ENCODE results near the gene DCDC2. TPM values are rescaled to one million over a fixed set of nuclear protein-coding genes. Genes with fewer than 3 reads are reported as not detected.

The DCDC2 gene
- total and polyA plus RNA-seq, 4 donors = 0.51 to 13.0 (median 2.0) TPM

- Histone ChIP-seq H3K9ac (ENCODE audit: low read depth in 1 of 2, low read length in 2 of 2) (no peak overlapping the region), H3K27me3 (ENCODE audit: control insufficient read depth in 4 of 4, insufficient read depth in 4 of 4, low read length in 3 of 4) (no peaks in the 10 kb centered on the region), H3K4me1 (ENCODE audit: control insufficient read depth in 4 of 4, insufficient read depth in 4 of 4, low read length in 3 of 4) (no peaks in the 10 kb centered on the region), H3K36me3 (ENCODE audit: control insufficient read depth in 4 of 4, insufficient read depth in 3 of 4, low read depth in 1 of 4, low read length in 3 of 4) (no peaks in the 10 kb centered on the region), H3K4me3 (ENCODE audit: low read depth in 1 of 3, low read length in 3 of 3) (no peak overlapping the region), H3K27ac (ENCODE audit: low read depth in 1 of 2, low read length in 2 of 2) (no peak overlapping the region), H3K9me3 (ENCODE audit: control insufficient read depth in 4 of 4, low read length in 3 of 4) (no peaks in the 10 kb centered on the region)
- DNase-seq (ENCODE audit: low spot score) = no peak
- no peak for TF ChIP-seq NR2F2 (IDR thresholded peaks at IDR 0.05)
- TF ChIP-seq RXRA (IDR thresholded peaks at IDR 0.05) = no peak
- TF ChIP-seq, protein P1, sequence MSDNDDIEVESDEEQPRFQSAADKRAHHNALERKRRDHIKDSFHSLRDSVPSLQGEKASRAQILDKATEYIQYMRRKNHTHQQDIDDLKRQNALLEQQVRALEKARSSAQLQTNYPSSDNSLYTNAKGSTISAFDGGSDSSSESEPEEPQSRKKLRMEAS (IDR thresholded peaks at IDR 0.05) = no peak
- no peak for TF ChIP-seq JUND (IDR thresholded peaks at IDR 0.05)
- no peak for TF ChIP-seq HNF4A (conservative IDR thresholded peaks at IDR 0.05)
- TF ChIP-seq, protein P2, sequence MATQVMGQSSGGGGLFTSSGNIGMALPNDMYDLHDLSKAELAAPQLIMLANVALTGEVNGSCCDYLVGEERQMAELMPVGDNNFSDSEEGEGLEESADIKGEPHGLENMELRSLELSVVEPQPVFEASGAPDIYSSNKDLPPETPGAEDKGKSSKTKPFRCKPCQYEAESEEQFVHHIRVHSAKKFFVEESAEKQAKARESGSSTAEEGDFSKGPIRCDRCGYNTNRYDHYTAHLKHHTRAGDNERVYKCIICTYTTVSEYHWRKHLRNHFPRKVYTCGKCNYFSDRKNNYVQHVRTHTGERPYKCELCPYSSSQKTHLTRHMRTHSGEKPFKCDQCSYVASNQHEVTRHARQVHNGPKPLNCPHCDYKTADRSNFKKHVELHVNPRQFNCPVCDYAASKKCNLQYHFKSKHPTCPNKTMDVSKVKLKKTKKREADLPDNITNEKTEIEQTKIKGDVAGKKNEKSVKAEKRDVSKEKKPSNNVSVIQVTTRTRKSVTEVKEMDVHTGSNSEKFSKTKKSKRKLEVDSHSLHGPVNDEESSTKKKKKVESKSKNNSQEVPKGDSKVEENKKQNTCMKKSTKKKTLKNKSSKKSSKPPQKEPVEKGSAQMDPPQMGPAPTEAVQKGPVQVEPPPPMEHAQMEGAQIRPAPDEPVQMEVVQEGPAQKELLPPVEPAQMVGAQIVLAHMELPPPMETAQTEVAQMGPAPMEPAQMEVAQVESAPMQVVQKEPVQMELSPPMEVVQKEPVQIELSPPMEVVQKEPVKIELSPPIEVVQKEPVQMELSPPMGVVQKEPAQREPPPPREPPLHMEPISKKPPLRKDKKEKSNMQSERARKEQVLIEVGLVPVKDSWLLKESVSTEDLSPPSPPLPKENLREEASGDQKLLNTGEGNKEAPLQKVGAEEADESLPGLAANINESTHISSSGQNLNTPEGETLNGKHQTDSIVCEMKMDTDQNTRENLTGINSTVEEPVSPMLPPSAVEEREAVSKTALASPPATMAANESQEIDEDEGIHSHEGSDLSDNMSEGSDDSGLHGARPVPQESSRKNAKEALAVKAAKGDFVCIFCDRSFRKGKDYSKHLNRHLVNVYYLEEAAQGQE (IDR thresholded peaks at IDR 0.05) = no peak
- no peak for TF ChIP-seq GABPA (IDR thresholded peaks at IDR 0.05 in 1 of 2, conservative IDR thresholded peaks at IDR 0.05 in 1 of 2)
- TF ChIP-seq, protein P3, sequence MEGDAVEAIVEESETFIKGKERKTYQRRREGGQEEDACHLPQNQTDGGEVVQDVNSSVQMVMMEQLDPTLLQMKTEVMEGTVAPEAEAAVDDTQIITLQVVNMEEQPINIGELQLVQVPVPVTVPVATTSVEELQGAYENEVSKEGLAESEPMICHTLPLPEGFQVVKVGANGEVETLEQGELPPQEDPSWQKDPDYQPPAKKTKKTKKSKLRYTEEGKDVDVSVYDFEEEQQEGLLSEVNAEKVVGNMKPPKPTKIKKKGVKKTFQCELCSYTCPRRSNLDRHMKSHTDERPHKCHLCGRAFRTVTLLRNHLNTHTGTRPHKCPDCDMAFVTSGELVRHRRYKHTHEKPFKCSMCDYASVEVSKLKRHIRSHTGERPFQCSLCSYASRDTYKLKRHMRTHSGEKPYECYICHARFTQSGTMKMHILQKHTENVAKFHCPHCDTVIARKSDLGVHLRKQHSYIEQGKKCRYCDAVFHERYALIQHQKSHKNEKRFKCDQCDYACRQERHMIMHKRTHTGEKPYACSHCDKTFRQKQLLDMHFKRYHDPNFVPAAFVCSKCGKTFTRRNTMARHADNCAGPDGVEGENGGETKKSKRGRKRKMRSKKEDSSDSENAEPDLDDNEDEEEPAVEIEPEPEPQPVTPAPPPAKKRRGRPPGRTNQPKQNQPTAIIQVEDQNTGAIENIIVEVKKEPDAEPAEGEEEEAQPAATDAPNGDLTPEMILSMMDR (IDR thresholded peaks at IDR 0.05; ENCODE audit: low read depth, low read length, missing input control) = no peak
- TF ChIP-seq FOXA1 (IDR thresholded peaks at IDR 0.05) = no peak
- TF ChIP-seq HNF4G (IDR thresholded peaks at IDR 0.05) = no peak
- TF ChIP-seq RAD21 (IDR thresholded peaks at IDR 0.05) = no peak
- no peak for TF ChIP-seq SP1 (IDR thresholded peaks at IDR 0.05)
- no peak for TF ChIP-seq EGR1 (IDR thresholded peaks at IDR 0.05; ENCODE audit: low read depth in 2 of 2)
- TF ChIP-seq, protein P4, sequence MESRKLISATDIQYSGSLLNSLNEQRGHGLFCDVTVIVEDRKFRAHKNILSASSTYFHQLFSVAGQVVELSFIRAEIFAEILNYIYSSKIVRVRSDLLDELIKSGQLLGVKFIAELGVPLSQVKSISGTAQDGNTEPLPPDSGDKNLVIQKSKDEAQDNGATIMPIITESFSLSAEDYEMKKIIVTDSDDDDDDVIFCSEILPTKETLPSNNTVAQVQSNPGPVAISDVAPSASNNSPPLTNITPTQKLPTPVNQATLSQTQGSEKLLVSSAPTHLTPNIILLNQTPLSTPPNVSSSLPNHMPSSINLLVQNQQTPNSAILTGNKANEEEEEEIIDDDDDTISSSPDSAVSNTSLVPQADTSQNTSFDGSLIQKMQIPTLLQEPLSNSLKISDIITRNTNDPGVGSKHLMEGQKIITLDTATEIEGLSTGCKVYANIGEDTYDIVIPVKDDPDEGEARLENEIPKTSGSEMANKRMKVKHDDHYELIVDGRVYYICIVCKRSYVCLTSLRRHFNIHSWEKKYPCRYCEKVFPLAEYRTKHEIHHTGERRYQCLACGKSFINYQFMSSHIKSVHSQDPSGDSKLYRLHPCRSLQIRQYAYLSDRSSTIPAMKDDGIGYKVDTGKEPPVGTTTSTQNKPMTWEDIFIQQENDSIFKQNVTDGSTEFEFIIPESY (IDR thresholded peaks at IDR 0.05) = no peak
- TF ChIP-seq TAF1 (conservative IDR thresholded peaks at IDR 0.05) = no peak
- no peak for TF ChIP-seq ATF3 (IDR thresholded peaks at IDR 0.05)
- TF ChIP-seq YY1 (IDR thresholded peaks at IDR 0.05) = no peak
- no peak for TF ChIP-seq FOXA2 (IDR thresholded peaks at IDR 0.05)
- 87% methylated on average over 4 of the region's 4 CpGs for WGBS
Observed at GRCh38 chr6:24376871-24377270, 19.0 kb upstream of the DCDC2 start.

Measured in liver (tissue), 9 donors.